HL-60/S4 treated with retinoic acid at 250 ng/mL for 4 days and 3 days (cell line): ENCODE results near the gene AGMAT.

Experiments used
- in situ Hi-C: fragments of 300-500 bp; cut with MboI; formaldehyde crosslinking; loops from 2 replicates; pipeline ENCODE4 v1.7.0; 2022; ENCODE audit warnings: low sequenced_read_pairs

The AGMAT gene

DNA sequence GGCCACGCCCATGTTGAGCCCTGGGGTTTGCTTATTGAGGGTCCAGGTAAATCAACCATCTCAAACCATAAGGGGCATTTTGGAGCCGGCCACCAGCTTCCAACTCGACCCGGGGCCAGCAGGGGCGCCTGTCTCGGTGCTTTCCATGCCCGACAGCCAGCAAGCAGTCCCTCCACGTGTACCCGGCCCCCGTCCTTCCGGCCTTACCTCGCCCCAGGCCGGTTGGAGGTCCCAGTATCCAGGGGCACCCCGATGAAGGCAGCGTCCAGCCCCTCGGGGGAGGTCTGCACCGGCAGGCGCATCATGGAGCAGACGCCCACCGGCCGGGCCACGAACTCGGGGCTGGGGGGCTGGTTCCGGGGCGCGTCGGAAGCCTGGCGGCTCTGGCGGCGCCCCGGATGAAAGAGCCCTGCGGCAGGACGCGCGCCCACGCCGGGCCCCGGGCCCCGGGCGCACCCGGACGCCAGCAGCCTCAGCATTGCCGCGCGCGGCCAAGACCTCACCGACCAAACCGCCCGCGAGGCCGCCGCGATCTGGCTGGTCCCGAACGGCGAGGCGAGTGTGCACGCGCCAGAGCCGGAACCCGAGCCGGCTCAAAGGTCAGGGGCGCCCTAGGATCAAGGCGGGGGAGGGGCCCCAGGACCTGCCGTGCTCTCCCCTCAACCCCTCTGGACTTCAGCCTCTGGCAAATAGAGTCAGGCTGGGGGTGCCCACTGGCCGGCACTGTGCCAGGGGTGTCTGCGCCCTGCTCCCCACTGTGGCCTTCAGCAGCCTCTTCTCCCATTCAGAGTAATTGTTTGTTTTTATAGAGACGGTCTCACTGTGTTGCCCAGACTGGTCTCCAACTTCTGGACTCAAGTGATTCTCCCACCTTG, at the start of gene AGMAT:
TSS of gene AGMAT (minus strand) at position 563 of the 875 bp plus-strand sequence. CDS start at position 479, 84 bp downstream.
- in situ Hi-C loops: no loop called here

DNA sequence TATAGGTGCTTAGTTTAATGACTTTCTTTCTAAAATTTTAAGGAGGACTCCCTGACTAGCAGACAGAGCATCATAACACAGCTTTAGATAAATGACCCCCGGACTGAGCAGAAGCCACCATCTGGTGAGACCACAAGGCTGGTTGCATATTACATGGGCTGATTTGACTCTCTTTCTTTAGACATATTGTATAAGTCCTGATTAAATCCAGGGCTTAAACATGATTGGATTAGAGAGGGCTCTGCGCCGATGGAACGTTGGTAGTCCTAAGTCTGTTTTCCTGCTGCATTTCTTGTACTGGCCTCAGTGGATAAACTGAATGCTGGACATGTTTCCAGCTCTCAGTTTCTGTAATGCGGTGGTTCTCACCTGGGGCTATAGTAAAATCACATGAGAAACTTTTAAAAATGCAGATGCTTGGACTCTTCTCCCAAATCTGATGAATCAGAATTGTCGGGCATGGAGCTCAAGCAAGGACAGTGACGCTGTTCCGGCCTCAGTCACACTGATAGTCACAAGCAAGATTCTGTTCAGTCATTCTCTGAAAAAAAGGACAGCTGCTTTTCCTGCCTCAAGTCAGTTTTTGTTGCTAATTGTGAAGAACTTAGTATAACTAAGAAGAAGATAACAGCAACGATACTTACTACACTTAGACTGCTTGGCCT, 49.0 kb upstream of the AGMAT start:
- in situ Hi-C loops: no loop called here

DNA sequence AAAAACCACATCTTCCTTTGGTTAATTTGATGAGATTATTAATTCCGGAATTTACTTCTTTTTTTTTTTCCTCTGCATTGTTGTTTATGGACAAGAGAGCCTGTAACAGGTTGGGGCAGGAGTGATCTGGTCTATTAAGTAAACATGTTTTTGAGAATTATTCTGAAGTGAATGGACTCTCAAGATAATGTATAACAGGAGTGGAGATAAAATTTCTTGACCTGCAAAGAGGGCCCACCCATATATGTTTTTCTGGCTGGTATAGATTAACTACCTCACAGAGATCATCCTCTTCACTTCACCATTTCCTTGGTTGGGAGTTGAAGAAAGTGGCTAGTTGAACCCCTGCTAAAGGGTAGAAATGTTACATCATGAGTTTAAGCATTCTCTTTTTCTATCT, 43.2 kb upstream of the AGMAT start:
- in situ Hi-C loops: no loop called here

GRCh38 chr1:15627343-15627988, 42.6 kb upstream of the AGMAT start:
- in situ Hi-C loops: no loop called here

DNA sequence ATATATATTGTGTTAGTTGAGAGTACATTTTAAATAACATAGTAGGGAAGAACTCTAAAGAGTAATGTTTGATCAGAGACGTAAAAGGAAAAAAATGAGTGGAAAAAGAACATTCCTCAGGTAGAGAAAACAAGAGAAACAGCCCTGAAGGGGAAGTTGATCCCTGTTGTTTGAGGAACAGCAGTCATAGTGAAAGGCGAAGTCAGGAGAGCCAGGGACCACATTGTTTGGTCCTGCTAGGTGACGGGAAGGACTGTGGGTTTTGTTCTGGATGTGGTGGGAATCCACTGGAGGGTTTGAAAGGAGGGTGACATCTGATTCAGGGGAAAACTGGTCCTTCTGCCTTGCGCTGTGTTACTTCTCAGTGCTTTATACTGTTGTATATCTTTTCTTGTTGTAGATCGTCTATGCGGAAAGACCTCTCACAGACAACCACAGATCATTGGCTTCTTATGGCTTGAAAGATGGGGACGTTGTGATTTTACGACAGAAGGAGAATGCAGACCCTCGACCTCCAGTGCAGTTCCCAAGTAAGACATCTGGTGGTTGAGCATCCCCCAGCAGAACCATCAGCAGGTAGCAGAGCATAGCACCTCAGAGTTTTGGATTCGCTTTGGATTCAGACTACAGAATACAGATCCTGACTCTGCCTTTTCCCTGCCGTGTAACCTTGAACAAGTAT, 41.6 kb upstream of the AGMAT start:
- in situ Hi-C loops: no loop called here

DNA sequence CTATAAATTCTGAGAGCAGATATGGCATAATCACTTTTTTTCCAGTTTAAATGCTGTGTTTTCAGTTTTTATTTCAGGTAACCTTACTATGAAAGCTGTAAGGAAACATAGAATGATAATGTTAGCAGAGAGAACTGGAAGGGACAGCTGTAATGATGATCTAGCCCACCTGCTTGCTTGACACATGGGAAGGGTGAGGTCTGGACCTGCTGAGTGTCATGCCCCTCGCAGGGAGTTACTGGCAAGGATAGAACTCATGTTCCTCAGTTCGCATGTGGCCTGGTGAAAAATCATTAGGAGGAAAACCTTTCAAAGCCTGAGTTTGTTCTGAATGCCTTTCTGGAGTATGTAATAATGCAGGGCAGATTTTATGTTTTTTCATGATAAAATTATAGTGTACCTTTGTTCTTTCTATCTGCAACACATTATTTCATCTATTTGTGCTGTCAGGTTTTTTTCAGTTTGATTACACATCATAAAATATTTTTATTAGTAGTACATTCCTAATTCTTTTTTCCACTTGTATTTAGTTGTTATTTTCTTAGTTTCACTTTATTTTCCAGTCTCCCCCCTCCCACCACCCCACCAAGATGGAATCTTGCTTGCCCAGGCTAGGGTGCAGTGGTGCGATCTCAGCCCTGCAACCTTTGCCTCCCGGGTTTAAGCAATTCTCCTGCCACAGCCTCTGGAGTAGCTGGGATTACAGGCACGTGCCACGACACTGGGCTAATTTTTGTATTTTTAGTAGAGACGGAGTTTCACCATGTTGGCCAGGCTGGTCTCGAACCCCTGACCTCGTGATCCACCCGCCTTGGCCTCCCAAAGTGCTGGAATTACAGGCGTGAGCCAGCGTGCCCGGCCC, 40.4 kb upstream of the AGMAT start:
- in situ Hi-C loops: no loop called here

- in situ Hi-C loops: no loop called here
These were observed 39.4 kb upstream of the AGMAT start for GRCh38 chr1:15624133-15624714.

DNA sequence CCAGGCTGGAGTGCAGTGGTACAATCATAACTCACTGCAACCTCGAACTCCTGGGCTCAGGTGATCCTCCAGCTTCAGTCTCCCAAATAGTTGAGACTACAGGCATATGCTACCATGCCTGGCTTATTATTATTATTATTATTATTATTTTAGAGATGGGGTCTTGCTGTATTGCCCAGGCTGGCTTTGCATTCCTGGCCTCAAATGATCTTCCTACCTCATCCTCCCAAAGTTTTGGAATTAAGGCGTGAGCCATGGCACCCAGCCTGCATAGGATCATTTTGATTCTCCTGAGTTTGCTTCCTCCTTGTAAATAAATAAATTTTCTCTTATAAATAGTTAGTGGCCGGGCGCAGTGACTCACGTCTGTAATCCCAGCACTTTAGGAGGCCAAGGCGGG, 38.6 kb upstream of the AGMAT start:
- in situ Hi-C loops: no loop called here

DNA sequence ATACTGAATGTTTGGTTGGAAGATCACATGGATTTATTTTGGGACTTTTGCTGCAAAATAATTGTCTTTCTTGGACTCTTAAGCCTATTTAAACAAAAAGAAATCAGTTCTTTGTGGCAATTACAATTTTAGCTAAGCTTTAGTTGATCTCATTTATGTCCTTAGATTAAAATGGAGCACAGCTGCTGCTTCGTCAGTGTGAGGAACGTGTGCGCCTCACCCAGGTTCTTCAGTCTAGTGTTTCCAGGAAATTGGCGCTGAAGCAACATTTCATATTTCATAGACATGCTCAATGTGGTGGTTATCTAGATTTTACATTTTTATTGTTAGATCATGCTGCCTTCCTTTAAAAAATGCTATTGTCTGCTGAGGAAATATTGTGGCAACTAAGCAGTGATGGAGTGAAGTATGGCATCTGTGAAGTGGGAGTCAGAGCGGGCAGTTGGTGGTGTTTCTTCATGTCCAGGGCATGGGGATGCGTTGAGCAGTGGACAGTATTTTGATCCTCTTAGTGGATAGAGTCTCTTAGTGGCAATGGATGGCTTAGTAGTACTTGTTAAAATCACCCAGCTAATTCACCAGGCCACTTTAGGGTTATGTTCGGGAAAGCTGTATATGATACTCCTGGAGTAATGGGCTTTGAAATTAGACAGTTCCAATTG, 38.0 kb upstream of the AGMAT start:
- in situ Hi-C loops: no loop called here

- in situ Hi-C loops: no loop called here
These were observed 37.1 kb upstream of the AGMAT start for GRCh38 chr1:15621975-15622374.

DNA sequence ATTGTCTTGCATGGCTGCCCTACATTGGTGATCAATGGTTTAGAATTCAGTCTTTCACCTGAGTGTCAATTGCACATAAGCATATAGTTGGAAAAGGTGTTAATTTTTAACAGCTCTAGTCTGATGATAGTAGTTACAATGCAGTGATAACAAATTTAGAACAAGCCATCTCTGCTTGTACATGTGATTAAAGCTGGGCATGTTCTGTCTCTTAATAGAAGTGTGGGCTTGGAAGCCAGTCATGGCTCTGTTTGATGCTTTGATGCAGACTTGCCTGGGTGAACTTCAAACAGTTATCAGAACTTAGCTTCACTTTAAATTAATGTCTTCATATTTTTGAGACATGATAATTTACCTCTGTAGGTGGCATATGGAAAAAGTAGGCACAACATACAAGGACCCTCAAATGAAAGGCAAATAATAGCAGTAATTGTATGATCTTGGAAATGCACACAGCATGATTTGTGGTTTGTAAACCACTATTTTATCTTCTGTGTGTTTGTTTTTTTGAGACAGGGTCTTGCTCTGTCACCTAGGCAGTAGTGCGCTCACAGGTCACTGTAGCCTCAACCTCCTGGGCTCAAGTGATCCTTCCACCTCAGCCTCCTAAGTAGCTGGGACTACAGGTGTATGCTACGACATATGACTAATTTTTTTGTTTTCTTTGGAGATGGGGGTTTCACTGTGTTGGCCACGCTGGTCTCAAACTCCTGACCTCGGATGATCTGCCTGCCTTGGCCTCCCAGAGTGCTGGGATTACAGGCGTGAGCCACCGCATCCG, 36.2 kb upstream of the AGMAT start:
- in situ Hi-C loops: no loop called here

- in situ Hi-C loops: no loop called here
These were observed 35.3 kb upstream of the AGMAT start for GRCh38 chr1:15620155-15620545.

GRCh38 chr1:15618655-15619525, 34.0 kb upstream of the AGMAT start:
- in situ Hi-C loops: no loop called here

GRCh38 chr1:15618077-15618654, 33.3 kb upstream of the AGMAT start:
- in situ Hi-C loops: no loop called here

- in situ Hi-C loops: no loop called here
These were observed 32.6 kb upstream of the AGMAT start, which contains the start of gene DDI2 for GRCh38 chr1:15617173-15618076. Gene DDI2, plus strand, starts transcription at chr1:15617458. Its CDS starts 213 bp downstream, at chr1:15617671.
